GM21367 (cell line): ENCODE measurements around the gene TP53I3.
"Not testable (repeated sequence)": the region's sequence is repeated elsewhere in the genome, so short reads cannot be mapped to it uniquely, and the experiment has no call there.

Source experiments
- ATAC-seq: cut with Tn5 transposase; IDR thresholded peaks from one replicate; pipeline ENCODE4 v1.9.1; 2021; ENCODE audit not compliant: unreplicated experiment

The TP53I3 gene, protein sequence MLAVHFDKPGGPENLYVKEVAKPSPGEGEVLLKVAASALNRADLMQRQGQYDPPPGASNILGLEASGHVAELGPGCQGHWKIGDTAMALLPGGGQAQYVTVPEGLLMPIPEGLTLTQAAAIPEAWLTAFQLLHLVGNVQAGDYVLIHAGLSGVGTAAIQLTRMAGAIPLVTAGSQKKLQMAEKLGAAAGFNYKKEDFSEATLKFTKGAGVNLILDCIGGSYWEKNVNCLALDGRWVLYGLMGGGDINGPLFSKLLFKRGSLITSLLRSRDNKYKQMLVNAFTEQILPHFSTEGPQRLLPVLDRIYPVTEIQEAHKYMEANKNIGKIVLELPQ

DNA sequence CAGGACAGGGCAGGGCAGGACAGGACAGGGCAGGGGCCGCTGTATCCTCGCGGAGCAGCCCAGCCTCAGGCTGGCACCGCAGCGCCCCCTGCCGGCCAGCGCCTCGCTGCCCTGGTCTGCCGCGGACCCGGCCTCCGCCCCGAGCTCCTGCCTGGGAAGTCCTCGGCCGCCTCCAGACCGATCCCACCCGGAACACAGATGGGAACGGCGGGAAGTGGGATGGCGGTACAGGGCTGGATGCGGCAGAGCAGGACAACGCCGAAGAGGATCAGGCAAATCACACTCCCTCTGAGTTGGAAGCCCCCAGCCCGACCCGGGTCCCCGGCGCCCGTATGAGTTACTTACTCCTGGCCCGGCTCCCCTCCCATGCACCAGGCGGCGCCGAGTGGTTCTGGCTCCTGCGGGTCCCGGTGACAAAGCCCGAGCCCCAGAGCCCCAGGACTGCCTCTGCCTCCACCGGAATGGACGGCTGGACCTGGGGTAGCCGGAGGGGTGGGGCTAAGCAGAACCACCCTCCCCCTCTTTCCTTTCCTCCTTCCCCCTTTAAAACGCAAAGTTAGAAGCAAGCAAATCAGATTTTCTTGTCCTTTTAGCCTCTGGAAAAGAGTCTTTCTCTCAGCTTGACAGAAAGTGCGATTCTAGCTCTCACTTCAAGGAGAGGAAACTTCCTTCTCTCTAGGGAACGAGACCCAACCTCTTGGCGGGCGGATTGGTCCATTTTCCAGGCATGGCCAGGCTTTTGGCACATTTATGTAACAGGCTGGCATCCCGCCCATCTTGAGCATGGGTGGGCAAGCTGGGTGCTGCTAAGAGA, at the start of gene TP53I3:
Gene TP53I3 (minus strand): TSS at position 449 of the 814 bp plus-strand sequence. CDS start 508 bp downstream, outside the sequence.
- peak; percentile 67 for ATAC-seq

DNA sequence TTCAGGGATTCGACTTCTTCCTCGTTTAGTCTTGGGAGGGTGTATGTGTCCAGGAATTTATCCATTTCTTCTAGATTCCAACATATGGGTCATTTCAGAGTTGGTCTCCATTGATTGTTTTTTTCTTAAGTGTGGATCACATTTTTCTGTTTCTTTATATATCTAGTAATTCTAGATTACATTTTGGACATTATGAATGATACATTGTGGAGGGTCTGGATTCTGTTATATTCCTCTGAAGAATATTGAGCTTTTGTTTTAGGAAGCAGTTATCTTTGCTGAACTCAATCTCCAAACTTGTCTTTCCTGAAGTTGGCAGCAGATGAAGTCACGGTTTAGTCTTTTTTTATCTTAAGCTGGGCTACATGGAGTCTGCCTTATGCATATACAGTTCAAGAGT, 47.9 kb upstream of the TP53I3 start:
- ATAC-seq, result no peak

DNA sequence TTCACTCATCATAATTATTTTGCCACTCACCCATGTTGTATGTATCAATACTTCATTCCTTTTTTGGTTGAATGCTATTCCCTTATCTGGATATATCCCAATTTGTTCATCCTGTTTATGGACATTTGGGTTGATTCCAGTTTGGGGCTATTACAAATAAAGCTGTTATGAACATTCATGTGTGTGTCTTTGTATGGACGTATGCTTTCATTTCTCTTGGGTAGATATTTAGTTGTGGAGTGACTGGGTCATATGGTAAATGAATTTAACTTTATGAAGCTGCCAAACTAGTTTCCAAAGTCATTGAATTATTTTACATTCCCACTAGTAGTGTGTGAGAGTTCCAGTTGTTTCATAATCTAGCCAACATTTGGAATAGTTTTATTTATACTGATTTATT, 41.3 kb upstream of the TP53I3 start:
- no peak for ATAC-seq

DNA sequence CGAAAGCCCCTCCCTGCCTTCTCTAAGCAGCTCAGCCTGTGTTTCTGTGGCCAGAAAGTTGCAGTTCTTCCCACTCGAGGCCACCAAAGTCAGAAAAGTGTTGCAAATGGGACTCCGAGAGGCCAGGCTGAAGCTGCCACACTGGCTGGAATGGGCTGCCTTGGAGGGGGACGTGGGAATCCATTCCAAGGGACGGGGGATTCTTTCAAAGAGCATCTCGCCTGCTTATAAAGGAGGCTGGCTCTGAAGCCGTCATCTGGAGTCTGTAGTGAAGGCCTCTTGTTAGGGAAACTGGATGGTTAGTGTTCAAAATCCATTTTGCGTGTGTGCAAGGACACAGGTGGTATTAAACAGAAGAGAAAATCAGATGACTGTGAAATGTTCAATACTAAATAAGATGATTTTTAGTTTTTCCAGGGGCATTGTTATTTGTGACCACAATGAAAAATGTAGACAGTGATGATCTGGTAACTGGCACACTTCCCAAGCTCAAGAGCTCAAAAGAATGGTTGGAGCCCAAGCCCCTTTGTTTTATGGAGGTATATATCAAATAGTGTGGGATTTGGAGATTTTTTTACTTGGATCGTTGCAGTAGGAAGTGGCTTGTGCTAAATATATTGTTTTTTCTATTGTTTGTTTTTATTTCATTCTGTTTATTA, 39.4 kb upstream of the TP53I3 start:
- ATAC-seq, result peak; percentile 5

DNA sequence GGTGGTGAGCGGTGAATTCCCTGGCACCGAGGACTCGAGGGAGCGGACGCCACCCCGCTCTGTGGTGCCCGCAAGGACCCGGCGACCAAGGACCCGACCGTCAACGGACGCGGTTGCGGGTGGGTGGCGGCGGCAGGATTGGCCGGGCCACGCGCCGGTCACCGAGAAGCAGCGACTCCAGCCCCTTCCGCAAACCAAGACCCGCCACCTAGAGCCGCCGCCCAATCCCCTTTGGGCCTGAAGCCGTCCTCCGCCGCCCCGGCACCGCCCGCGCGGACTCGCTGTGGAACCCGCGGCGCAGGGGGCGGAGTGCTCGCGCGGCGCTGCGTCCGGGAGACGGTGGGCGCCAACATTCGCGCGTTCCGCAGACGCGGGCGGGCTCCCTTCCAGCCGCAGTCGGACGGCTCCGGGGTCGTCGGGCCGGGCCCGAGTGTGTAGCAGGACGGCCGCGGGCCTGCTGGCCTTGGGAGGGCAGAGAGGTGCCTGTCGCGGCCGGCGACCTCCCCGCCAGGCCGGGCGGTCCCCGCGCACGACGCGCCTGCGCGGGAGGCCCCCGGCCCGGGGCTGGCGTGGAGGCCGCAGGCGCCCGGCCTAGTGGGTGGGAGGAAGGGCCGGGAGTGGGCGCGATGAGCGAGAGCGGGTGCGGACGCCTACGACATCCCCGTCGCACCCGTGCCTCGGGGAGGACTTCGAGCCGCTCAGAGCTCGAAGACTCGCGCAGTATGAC, 38.7 kb upstream of the TP53I3 start, which contains the start of the genes FAM228B and PFN4:
Gene FAM228B (plus strand): TSS at position 275 of the 727 bp plus-strand sequence. CDS start 893 bp downstream, outside the sequence.
Gene PFN4 (minus strand): TSS at position 140 of the 727 bp plus-strand sequence. CDS start 799 bp downstream, outside the sequence.
- ATAC-seq, result peak; percentile 76

DNA sequence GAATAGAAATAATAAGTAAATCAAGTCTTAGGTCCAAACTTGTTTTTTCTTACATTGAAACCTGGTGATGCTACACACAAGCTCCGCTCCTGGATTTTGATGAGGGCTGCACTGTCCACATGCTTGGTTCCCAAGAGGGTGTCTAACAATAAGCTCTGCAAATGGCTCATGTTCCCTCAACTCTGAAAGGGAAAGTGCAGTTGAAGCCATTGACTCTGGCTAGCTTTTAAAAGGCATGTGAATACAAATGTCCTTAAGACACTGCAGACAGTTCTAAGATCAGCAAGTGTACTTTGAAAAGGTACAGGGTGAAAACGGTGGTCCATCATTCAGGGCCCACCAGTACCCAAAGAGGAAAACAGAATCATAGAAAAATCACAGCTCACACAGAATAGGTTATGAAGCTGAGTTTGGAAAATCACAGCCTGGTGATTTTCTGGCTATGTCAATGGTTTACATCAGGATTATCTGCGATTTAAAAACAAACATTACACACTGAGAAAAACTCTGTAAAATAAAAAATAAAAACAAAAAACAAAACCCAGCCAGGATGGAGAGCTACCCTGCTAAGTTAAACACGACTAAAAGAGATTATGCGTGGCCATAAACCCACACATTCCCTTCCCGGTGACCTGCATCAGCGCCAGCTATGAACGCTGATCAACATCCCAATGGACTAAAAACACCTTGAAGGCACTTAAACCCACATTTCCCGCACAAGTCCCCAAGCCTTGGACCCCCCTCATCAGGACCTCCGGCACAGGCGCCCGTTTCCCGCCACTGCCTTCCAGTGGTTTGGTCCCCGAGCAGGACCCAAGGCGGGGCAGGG, 37.9 kb upstream of the TP53I3 start:
- ATAC-seq, result no peak

DNA sequence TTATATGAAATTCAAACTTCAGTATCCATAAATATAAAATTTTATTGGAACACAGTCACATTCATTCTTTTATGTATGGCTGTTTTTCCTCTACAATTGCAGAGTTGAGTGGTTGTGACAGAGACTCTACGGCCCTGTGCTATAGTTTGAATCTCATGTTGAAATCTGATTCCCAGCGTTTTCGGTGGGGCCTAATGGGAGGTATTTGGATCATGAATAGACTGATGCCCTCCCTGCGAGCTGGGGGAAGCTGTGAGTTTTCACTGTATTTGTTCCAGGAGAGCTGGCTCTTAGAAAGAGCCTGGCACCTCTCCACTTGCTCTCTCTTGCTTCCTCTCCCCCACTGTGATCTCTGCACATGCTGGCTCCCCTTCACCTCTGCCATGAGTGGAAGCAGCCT, 36.8 kb upstream of the TP53I3 start:
- no peak for ATAC-seq

DNA sequence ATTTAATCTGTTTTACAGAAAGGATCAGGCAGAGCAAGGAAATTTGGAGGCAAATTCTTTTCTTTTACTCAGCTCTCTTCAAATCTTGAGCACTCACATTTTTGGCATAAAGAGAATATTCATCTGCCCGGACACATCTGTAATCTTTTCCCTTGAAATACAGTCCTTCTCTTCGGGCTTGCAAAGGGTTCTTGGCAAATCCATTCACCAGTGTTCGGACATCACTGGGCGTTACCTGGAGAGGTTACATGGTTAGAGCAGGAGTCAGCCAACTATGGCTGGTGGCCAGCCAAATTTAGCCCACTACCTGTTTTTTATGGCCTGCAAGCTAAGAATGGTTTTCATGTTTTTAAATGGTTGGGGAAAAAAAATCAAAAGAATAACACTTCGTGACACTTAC, 36.4 kb upstream of the TP53I3 start:
- ATAC-seq, result no peak

DNA sequence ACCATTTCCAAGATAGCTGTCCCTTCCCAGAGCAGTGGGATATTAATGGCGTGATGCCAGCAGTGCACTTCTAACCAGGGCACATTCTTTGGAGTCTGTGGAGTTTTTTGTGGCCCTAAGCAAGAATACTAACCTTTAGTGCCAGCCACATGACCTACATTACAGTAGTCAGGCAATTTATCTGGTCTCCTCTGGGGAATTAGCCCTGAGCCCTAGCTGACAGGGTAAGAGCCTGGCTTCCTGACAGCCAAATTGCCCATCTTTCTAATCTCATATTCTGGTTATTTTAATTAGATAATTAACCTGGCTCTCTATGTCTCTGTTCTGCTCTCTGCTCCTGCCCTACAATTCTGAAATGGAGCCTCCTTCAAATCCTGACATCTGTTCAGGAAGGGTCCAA, 33.3 kb upstream of the TP53I3 start:
- ATAC-seq, result no peak

DNA sequence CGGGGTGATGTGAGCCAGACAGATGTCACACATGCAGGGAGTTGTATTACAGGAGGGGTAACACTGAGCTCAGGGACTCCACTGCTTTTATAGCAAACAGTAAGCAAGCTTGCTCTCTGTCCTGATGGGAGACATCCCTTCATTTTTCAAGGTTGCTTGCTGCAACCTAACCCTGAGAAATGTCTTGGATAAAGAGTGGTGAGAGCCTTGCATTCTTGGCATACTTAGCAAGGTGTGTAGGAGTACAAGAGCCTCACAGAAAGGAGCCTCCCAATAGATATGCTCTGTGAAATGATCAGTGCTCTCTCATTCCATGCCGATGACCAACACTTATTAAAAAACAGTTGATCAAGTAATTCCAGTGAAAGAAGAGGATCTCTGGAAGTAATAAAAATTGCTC, 30.4 kb upstream of the TP53I3 start:
- no peak for ATAC-seq

DNA sequence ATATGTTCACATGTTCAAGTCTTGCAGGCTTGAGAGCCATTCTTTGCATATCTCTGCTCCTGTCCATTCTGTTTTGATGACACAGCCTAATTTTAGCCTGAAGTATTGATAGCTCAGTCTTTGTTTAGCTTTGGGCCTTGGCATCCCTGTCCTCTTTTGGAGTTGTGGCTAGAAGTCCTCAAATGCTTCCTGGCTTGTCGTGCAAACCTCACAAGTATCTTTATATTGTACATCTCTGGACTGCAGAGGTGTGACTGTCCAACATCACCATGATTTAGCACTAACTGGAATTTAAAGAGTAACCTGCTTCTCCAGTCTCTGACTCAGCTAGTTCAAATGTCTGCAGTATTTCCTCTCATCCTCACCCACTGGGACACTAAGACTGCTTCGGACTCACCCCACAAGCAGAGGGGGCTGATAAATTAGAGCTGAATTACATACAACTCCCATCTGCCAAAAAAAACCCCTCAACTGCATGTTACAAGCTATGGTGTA, 26.8 kb upstream of the TP53I3 start:
- no peak for ATAC-seq

DNA sequence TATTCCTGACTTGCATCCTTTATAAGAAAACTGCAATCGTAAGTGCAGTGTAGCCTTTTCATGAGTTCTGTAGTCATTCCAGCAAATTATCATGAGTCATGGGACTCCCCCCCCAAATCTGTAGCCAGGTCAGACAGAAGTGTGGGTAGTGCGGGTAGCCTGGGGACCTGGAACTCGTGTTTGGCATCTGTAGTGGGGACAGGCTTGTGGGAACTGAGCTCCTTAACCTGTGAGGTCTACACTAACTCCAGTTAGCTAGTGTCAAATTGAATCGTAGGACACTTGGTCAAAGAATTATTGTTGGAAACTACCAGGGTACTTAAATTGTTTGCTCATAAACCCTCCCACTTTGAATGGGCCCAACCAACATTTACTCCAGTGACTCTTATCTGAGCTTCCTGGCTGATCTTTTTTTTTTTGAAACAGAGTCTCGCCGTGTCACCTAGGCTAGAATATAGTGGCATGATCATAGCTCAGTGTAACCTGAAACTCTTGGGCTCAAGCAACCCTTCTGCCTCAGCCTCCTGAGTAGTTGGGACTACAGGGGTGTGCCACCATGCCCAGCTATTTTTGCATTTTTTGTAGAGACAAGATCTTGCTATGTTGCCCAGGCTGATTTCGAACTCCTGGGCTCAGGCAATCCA, 26.1 kb upstream of the TP53I3 start:
- no peak for ATAC-seq

DNA sequence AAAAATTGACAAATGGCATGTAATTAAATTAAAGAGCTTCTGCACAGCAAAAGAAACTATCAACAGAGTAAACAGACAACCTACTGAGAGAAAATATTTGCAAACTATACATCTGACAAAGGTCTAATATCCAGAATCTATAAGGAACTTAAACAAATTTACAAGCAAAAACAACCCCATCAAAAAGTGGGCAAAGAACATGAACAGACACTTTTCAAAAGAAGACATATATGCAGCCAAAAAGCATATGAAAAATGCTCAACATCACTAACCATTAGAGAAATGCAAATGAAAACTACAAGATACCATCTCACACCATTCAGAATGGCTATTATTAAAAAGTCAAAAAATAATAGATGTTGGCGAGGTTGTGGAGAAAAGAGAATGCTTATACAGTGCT, 24.8 kb upstream of the TP53I3 start:
- ATAC-seq, result not testable (repeated sequence)

DNA sequence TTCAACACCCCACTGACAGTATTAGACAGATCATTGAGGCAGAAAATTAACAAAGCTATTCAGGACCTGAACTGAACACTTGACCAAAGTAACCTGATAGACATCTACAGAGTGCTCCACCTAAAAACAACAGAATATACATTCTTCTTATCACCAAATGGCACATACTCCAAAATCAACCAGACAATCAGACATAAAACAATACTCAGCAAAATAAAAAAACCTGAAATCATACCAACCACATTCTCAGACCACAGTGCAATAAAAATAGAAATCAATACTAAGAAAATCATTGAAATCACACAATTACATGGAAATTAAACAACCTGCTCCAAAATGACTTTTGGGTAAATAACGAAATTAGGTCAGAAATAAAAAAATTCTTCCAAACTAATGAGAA, 22.7 kb upstream of the TP53I3 start:
- no peak for ATAC-seq

DNA sequence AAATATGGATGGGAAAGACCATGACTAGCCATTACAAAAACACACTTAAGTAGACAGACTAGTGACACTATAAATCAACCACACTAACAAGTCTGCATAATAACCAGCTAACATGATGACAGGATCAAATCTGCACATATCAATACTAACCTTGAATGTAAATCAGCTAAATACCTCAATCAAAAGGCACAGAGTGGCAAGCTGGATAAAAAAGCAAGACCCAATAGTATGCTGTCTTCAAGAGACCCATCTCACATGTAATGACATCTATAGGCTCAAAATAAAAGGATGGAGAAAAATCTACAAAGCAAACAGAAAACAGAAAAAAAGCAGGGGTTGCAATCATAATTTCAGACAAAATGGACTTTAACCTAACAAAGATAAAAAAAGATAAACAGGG, 22.2 kb upstream of the TP53I3 start:
- no peak for ATAC-seq

DNA sequence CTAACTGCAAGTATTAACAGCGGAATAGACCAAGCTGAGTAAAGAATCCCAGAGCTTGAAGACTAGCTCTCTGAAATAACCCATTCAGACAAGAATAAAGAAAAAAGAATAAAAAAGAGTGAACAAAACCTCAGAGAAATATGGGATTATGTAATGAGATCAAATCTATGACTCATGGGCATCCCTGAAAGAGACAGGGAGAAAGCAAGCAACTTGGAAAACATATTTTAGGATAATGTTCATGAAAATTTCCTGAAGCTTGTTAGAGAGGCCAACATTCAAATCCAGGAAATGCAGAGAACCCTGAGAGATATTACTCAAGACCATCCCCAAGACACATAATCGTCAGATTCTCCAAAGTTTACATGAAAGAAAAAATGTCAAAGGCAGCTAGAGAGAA, 21.2 kb upstream of the TP53I3 start:
- ATAC-seq, result no peak

DNA sequence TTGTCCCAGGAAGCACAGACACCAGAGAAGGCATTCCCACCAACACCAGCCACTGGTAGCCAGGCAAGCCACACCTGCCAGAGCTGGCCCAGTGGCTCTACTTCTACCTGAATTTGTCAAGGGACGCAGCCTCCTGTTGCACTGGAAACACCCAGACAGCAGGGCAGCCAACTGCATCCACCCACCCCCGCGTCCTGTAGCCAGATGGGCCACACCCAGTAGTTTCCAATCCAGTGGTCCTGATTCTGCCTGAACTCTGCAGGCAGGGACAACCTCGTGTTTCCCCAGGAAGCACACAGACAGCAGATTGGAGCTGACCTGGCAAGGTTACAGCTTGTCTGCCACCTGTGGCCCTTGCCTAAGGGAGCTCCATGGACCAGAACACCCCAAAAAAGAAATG, 20.3 kb upstream of the TP53I3 start:
- ATAC-seq, result no peak

DNA sequence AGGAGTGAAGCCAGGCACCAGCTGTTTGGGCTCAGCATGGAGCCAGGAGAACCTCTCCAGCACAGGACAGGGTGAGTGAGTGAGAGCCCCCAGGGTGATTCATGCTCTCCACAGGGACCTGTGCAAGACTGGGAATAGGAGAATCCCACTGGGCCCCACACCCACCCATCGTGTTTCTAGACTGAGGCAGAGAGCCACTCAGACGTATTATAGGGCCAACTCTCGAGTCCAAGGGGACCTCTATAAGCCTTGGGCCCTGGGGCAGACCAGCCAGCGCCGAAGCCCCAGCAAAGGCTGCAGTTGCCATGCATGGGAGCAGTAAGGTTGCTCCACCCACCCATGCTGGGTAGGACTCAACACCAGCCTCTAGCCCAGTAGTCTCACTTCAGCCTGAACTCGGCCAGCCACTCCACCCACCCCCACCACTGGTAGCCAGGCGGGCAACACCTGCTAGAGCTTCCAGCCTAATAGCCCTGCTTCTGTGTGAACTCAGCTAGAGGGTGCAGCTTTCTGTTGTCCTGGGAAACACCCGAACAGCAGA, 19.5 kb upstream of the TP53I3 start:
- ATAC-seq, result no peak

DNA sequence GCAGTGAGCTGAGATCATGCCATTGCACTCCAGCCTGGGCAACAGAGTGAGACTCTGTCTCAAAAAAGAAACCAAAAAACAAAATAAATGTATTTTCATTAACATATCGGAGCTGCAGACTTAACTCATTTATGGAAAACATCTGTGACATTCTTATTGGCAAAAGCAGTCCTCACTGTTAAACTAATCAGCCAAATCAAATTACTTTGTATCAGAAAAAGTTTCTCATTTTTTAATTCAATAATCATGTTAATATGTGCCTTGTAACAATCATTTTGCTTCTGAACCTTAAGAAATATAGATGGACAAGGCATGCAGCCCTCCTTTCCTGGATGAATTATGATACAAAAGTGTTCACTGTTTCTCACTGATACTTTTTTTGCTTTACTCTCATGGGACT, 18.0 kb upstream of the TP53I3 start:
- ATAC-seq, result no peak
